Uterus (tissue), 2 donors: Measurements from ENCODE around the gene SLC4A1AP.

ENCODE experiments used
- POLR2A ChIP-seq, 2 donors: fragments of 450-650 bp; IDR thresholded peaks; one replicate each; pipeline ENCODE4 v1.6.1; 2016; ENCODE audit warnings: antibody characterized with exemption in 2 of 2, mild to moderate bottlenecking in 1 of 2, moderate library complexity in 1 of 2
- TF ChIP-seq, protein P1 (sequence below), 4 experiments: fragments of 200-600 bp in 2 of 4; fragments of 450-650 bp in 2 of 4; sonication (generic) in 2 of 4; IDR thresholded peaks; one replicate each; pipeline ENCODE4 v1.5.1; 2016 to 2019; ENCODE audit warnings: antibody characterized with exemption in 4 of 4, mild to moderate bottlenecking in 2 of 4, moderate library complexity in 1 of 4

DNA sequence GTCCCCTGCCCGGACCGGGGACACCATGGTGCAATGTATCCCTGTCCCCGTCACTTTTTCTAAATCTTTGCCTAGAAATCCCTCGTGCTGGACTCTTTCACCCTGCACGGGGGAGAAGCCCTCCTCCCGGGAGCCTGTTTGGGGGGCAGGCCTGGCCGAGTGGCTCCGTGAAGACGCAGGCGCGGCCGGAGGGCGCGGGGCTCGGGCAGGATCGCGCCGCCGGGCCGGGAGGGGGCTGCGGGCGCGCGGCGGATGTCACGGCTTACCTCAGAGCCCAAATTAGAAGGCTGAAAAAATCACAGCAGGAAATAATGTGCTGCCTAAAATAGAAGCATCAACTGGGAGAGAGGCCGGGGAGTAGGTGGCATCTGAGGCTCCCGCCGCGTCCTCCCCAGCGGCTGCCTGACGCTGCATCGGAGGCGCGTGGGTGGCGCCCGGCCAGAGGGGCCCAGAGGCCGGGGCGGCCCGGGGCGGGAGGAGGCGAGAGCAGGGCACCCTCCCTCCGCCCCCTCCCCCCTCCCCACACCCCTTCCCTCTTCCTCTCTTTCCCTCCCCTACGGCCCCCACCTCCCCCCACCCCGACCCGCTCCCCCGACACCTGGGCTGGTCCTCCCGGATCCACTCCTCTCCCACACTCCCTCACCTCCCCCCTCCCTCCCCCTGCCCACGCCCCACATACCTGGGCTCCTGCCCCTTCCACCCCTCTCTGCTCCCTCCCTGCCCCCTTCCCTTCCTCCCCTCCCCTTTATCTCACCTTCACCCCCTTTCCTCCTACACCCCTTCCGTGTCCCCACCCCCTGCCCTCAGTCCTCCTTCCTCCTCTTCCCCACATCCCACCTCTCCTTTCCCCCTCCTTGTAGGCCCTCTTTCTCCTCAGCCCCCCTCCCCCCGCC lies 51.9 kb downstream of the SLC4A1AP start:
- TF ChIP-seq POLR2A (IDR thresholded peaks at IDR 0.05): peak; percentile 60 to 62
- TF ChIP-seq, protein P1, sequence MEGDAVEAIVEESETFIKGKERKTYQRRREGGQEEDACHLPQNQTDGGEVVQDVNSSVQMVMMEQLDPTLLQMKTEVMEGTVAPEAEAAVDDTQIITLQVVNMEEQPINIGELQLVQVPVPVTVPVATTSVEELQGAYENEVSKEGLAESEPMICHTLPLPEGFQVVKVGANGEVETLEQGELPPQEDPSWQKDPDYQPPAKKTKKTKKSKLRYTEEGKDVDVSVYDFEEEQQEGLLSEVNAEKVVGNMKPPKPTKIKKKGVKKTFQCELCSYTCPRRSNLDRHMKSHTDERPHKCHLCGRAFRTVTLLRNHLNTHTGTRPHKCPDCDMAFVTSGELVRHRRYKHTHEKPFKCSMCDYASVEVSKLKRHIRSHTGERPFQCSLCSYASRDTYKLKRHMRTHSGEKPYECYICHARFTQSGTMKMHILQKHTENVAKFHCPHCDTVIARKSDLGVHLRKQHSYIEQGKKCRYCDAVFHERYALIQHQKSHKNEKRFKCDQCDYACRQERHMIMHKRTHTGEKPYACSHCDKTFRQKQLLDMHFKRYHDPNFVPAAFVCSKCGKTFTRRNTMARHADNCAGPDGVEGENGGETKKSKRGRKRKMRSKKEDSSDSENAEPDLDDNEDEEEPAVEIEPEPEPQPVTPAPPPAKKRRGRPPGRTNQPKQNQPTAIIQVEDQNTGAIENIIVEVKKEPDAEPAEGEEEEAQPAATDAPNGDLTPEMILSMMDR (IDR thresholded peaks at IDR 0.05): no peak
